ENCODE results near the gene MGAT3.

Gene MGAT3

DNA sequence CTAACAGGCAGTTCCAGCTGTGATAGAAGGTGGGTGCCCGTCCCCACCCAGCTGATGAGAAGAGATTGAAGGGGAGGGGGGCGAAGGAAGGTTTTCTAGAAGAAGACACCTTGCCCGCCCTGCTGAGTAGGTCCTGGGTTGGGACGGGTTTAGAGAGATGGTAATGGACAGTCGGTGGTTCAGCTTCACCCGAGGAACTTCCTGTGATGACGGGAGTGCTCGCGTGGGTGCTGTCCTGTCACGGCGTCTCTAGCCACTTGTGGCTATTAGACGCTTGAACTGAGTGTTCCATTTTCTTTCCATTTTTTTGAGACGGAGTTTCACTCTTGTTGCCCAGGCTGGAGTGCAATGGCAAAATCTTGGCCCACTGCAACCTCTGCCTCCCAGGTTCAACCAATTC, 27.6 kb upstream of the MGAT3 start:
- Histone ChIP-seq H3K9me3 (ENCODE audit: insufficient read depth, low read depth, low read length) (no peaks in the 10 kb centered on the region), H3K4me2 (ENCODE audit: low read depth, low read length, poor library complexity, severe bottlenecking) (no peak overlapping the region), H3K4me1 (ENCODE audit: insufficient read depth, low read length, poor library complexity, severe bottlenecking) (no peaks in the 10 kb centered on the region), H3K27me3 (ENCODE audit: insufficient read depth, low read length, poor library complexity, severe bottlenecking) (no peaks in the 10 kb centered on the region), H3F3A (ENCODE audit: low read depth) (no peaks in the 10 kb centered on the region), H3K9ac (ENCODE audit: low read depth, low read length, poor library complexity, severe bottlenecking) (no peak overlapping the region), H4K20me1 (ENCODE audit: insufficient read depth, low read length, poor library complexity, severe bottlenecking) (no peaks in the 10 kb centered on the region), H3K79me2 (ENCODE audit: insufficient read depth, low read length) (no peaks in the 10 kb centered on the region), H3K36me3 (ENCODE audit: insufficient read depth, low read length) (peaks cover 30% of the 10 kb centered on the region; the same call in 1 of the 2 replicates), H3K4me3 (ENCODE audit: low read length, poor library complexity, severe bottlenecking) (no peak overlapping the region), H2AFZ (ENCODE audit: low read length) (no peak overlapping the region), H3K9me2 (replicated peaks; ENCODE audit: low read depth, low read length) (no peaks in the 10 kb centered on the region)
- TF ChIP-seq, protein P1, sequence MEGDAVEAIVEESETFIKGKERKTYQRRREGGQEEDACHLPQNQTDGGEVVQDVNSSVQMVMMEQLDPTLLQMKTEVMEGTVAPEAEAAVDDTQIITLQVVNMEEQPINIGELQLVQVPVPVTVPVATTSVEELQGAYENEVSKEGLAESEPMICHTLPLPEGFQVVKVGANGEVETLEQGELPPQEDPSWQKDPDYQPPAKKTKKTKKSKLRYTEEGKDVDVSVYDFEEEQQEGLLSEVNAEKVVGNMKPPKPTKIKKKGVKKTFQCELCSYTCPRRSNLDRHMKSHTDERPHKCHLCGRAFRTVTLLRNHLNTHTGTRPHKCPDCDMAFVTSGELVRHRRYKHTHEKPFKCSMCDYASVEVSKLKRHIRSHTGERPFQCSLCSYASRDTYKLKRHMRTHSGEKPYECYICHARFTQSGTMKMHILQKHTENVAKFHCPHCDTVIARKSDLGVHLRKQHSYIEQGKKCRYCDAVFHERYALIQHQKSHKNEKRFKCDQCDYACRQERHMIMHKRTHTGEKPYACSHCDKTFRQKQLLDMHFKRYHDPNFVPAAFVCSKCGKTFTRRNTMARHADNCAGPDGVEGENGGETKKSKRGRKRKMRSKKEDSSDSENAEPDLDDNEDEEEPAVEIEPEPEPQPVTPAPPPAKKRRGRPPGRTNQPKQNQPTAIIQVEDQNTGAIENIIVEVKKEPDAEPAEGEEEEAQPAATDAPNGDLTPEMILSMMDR (conservative IDR thresholded peaks at IDR 0.05; ENCODE audit: low read length): no peak
- TF ChIP-seq EZH2phosphoT487 (IDR thresholded peaks at IDR 0.05; ENCODE audit: borderline replicate concordance): no peak

DNA sequence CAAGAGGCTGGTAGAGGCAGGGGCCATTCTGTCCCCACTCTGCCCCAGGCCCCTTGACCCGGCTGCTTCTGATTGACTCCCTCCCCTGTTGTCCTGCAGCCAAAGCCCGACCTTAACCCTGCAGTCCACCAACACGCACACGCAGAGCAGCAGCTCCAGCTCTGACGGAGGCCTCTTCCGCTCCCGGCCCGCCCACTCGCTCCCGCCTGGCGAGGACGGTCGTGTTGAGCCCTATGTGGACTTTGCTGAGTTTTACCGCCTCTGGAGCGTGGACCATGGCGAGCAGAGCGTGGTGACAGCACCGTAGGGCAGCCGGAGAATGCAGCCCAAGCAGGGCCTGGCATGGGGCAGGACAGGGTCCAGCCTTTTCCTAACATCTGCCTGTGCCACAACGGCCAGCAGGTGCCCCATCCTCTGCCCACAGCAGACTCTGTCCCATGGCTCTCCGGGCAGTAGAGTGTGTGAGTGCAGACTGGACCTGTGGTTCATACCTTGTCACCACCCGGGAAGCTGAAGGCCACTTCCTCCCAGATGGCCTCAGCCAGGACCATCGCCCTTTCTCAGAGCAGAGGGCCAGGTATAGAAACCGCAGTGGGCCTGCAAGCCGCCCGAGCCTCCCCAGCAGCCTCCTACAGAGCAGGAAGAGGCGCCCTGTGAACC, 26.8 kb upstream of the MGAT3 start:
- H2AFZ ChIP-seq (ENCODE audit: low read length): no peak overlapping the region
- TF ChIP-seq, protein P1 (conservative IDR thresholded peaks at IDR 0.05; ENCODE audit: low read length): no peak
- no peak for TF ChIP-seq EZH2phosphoT487 (IDR thresholded peaks at IDR 0.05; ENCODE audit: borderline replicate concordance)
- peaks cover 30% of the 10 kb centered on the region; the same call in 1 of the 2 replicates for H3K36me3 ChIP-seq (ENCODE audit: insufficient read depth, low read length)
- no peaks in the 10 kb centered on the region for H3K79me2 ChIP-seq (ENCODE audit: insufficient read depth, low read length)
- H3K9me3 ChIP-seq (ENCODE audit: insufficient read depth, low read depth, low read length): no peaks in the 10 kb centered on the region
- no peak overlapping the region for H3K4me3 ChIP-seq (ENCODE audit: low read length, poor library complexity, severe bottlenecking)
- no peaks in the 10 kb centered on the region for H4K20me1 ChIP-seq (ENCODE audit: insufficient read depth, low read length, poor library complexity, severe bottlenecking)
- H3K4me1 ChIP-seq (ENCODE audit: insufficient read depth, low read length, poor library complexity, severe bottlenecking): no peaks in the 10 kb centered on the region
- H3K4me2 ChIP-seq (ENCODE audit: low read depth, low read length, poor library complexity, severe bottlenecking): no peak overlapping the region
- no peak overlapping the region for H3K9ac ChIP-seq (ENCODE audit: low read depth, low read length, poor library complexity, severe bottlenecking)
- no peaks in the 10 kb centered on the region for H3K9me2 ChIP-seq (replicated peaks; ENCODE audit: low read depth, low read length)
- no peaks in the 10 kb centered on the region for H3K27me3 ChIP-seq (ENCODE audit: insufficient read depth, low read length, poor library complexity, severe bottlenecking)
- H3F3A ChIP-seq (ENCODE audit: low read depth): no peaks in the 10 kb centered on the region

DNA sequence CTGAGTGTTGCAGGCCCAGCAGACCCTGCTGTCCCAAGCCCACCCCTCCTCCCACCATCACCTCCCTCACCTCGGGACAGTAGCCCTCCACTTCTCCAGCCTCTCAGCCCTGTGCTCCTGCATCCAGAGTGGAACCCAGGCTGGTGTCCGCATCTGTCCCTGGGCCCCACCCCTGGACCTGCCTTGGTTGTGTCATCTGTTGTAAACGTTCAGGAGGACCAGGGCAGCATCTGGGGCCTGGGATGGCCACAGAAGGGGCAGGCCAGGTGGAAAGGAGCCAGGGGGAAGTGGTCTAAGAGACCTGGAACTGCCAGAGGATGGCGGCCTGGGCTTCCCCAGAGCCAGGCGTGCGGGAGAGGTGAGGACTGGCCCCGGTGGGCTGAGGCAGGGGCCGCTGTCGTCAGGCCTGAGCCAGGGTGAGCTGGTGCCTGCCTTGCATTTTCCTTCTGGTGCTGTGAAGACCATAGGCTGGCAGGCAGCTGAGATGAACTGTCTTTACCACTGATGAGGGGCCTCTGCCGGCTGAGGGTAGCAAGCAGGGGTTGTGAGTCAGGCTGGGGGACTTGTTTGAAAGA, 26.1 kb upstream of the MGAT3 start:
- H3K4me2 ChIP-seq (ENCODE audit: low read depth, low read length, poor library complexity, severe bottlenecking): no peak overlapping the region
- H3K9me3 ChIP-seq (ENCODE audit: insufficient read depth, low read depth, low read length): no peaks in the 10 kb centered on the region
- H3K4me3 ChIP-seq (ENCODE audit: low read length, poor library complexity, severe bottlenecking): no peak overlapping the region
- no peak overlapping the region for H3K9ac ChIP-seq (ENCODE audit: low read depth, low read length, poor library complexity, severe bottlenecking)
- TF ChIP-seq, protein P1 (conservative IDR thresholded peaks at IDR 0.05; ENCODE audit: low read length): no peak
- TF ChIP-seq EZH2phosphoT487 (IDR thresholded peaks at IDR 0.05; ENCODE audit: borderline replicate concordance): no peak
- no peak overlapping the region for H2AFZ ChIP-seq (ENCODE audit: low read length)
- no peaks in the 10 kb centered on the region for H4K20me1 ChIP-seq (ENCODE audit: insufficient read depth, low read length, poor library complexity, severe bottlenecking)
- peaks cover 30% of the 10 kb centered on the region; the same call in 1 of the 2 replicates for H3K36me3 ChIP-seq (ENCODE audit: insufficient read depth, low read length)
- no peaks in the 10 kb centered on the region for H3K79me2 ChIP-seq (ENCODE audit: insufficient read depth, low read length)
- no peaks in the 10 kb centered on the region for H3K4me1 ChIP-seq (ENCODE audit: insufficient read depth, low read length, poor library complexity, severe bottlenecking)
- H3K27me3 ChIP-seq (ENCODE audit: insufficient read depth, low read length, poor library complexity, severe bottlenecking): no peaks in the 10 kb centered on the region
- H3F3A ChIP-seq (ENCODE audit: low read depth): no peaks in the 10 kb centered on the region
- no peaks in the 10 kb centered on the region for H3K9me2 ChIP-seq (replicated peaks; ENCODE audit: low read depth, low read length)
